NCI-H187 (cell line): ENCODE results near the gene TIMM44.
A peak's percentile ranks its signal among the peaks of the same experiment; 100 is the strongest.

ENCODE experiments used
- DNase-seq, 2 experiments: peaks; one replicate each; lab custom pipeline; 2025; lab: John Stamatoyannopoulos, UW

The TIMM44 gene, protein sequence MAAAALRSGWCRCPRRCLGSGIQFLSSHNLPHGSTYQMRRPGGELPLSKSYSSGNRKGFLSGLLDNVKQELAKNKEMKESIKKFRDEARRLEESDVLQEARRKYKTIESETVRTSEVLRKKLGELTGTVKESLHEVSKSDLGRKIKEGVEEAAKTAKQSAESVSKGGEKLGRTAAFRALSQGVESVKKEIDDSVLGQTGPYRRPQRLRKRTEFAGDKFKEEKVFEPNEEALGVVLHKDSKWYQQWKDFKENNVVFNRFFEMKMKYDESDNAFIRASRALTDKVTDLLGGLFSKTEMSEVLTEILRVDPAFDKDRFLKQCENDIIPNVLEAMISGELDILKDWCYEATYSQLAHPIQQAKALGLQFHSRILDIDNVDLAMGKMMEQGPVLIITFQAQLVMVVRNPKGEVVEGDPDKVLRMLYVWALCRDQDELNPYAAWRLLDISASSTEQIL

DNA sequence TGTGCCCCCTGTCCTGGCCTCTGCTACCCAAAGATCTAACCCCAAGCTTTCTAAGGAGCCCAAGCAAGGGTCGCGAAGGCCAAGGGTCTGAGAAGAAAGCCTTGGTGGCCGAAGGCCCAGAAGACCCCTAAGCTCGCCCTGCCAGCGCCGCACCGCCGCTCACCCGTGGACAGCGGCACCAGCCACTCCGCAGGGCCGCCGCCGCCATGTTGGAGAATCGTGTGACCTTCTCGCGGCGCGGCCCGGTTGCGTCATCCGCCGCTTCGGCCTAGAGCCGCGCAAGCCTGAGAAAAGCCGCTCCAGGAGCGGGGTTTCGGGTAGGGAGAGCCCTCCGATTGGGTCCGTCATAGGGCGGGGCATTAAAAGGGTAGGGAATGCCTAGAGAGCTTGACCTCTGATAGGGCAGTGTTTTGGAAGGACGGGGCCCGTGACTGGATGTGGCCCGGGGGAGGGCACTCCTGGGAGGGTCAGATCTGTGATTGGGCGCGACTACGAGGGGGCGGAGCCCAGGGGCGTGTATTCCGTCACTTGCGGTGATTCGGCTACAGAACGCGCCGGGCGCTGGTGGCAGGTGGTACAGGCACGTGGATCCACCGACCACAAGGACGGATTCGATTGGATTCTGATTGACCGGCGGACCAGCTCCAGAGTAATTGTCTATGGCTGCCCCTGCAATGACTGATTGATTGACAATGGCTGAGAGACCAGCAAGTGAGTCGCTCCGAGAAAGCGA is at the start of gene TIMM44:
TSS of gene TIMM44 (minus strand) at position 223 of the 733 bp plus-strand sequence. CDS start at position 208, 15 bp downstream.
- peak; percentile 76 to 95 for DNase-seq

DNA sequence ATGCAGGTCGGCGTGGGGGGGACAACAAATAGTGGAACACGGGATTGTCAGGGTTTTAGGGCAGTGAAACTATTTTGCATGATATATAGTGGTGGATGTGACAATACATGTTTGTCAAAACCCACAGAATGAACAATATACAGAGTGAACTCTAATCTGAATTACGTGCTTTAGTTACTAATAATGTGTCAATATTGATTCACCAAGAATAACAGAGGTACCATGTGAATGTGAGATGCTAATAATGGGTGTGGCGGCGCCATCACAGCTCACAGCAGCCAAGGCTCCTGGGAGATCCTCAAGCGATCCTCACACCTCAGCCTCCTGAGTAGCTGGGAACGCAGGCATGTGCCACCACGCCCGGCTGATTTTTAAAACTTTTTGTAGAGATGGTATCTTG is 49.1 kb upstream of the TIMM44 start:
- DNase-seq = no peak

DNA sequence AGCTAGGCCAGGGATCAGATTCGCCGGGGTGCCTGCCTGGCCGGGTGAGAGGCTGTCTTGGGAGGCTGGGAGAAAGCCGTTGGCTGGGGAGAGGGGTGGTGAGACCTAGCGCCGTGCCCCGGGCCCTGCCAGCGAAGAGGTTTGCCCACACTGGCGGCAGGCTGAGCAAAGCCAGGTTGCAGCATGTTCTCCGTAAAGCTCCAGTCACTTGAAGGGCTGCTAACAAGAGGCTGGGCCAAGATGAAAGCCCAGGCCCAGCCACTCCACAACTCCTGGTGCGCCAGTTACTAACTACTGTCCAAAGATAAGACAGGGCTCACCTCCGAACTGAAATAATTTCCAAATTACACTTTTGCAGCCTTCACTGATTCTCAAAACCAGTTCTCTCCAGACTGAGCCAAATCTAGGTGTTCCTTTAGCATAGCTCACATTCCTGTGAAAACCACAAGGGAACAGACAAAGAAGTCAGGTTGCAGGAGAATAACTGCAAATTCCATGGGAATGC is 45.7 kb upstream of the TIMM44 start:
- DNase-seq = no peak

DNA sequence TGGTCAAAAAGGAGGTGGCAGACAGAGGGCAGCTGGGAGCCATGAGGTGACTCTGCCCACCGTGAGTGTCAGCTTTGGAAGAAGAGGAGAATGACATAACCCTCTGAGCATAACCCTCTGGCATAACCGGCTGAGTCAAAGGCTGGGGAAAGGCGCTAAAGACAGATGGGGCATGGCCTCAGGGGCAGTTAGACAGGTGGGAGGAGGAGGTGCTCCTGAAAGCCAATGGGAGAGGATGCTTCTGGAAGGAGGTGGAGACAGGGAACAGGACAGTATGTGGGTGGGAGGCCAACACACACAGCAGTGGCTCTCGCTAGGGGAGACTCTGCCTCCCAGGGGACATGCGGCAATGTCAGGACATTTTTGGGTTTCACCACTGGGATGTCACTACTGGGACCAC is 44.8 kb upstream of the TIMM44 start:
- DNase-seq = no peak

DNA sequence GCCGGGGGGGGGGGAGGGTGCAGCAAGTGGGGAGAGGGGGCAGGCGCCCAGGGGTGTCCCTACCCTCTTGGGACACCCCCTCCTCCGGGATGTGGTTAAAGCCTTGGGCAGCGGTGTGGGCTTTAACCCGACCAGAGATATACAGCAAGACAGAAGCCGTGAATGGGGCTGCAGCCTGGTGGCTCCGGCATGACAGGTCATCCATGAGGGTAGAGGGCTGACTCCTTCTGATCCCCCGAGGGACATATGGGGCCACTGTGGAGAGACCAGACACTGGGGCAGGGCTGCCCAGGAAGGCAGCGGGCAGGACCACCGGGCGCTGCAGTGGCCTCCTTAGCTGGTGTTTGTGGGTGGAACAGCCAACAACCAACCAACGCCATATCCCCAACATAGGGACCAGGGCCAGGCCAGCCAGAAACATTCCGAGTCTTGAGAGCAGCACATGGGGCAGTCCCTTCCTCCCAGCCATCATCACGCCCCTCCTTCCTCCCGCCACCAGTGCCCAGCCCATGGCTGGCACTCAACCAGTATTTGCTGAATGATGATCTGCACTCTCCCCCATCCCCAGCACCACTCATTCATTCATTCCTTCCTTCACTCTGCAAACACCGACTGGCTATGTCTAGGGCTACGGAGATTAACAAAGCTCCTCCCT is 43.8 kb upstream of the TIMM44 start:
- DNase-seq = no peak

DNA sequence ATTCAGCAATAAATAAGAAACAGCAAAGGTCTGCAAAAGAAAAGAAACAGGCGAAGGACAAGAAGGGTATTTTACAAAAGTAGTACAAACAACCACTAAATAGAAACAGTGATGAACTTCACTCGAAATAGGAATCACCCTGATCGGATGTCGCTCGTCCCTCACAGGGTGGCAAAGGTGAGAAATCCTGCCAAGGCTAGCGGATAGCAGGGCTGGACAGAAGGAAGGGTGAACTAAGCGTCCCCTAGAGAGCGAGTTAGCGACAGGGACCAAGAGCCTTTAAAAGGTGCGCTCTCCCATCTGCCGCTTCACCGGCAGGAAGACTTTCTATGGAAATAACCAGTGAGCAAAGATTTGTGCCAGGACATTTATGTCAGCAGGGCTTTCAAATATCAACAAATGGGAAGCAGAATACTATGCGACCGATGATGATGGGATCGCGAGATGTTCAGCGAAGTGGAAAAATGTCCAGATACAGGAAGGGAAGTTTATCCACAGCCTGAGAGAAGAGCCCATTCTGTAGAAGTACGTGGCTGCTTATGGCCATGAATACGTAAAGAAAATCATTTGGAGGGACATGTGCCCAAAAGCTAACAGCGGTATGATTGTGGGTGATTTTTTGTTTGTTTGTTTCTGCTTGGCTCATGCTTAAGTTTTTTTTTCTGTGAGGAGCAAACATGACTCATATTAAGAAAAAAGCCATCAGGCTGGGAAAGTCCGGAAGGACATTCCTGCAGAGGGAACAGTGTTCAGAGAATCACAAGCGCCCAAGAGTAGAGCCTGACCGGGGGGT is 43.1 kb upstream of the TIMM44 start:
- DNase-seq = no peak

DNA sequence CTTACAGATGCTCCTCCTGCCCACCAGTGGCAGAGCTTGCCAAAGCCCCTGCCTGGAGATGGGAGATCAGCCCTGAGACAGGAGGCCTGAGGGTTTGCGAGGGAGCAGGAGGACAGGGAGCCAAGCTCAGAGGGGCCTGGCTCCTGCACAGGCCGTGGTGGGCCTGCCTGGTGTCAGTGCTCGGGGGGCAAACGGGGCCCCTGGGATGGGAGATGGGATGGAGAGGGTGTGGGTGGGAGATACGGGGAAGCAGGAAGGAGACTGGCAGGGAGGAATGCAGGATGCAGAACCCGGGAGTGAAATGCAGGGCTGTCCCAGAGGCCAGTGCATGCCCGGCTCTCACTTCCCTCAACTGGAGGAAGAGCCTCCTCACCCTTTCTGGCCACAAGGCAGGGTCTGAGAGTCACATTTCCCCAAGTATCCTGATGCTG is 42.0 kb upstream of the TIMM44 start:
- no peak for DNase-seq

DNA sequence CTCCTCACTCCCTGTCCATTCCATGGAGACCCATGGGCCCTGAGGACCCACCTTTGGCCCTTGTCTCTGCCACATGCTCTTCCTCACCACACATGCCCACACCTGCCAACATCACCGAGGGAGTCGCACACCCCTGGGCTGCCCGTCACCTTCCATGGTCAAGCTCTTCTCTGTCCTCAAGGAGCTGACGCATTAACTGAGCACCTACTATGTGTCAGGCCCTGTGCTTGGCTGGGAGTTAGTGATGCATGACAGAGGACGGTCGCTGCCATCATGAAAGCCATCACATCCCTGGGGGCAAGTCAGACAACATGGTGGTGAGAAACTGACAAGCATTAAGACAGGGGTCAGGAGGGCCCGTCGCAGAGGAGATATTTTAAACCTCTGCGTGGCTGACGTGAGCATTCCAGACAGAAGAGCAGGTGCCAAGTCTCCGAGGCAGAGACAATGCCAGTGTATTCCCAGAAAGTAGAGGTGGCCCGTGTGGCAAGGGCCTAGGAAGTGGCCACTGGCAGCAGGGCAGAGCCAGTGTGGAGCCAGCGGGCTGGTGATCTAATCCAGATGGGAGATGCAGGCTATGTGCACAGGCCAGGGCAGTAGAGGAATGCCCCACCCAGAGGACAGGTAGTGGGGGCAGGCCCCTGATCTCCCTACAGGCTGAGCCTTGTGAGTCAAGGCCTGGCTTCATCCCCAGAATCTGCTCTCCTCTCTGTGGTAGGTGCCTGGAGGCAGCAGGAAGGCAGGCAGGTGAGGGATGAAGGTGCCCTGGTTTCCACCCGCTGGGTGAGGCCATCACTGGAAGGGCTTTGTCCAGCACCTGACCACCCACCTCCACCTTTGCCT is 40.8 kb upstream of the TIMM44 start:
- DNase-seq = no peak

DNA sequence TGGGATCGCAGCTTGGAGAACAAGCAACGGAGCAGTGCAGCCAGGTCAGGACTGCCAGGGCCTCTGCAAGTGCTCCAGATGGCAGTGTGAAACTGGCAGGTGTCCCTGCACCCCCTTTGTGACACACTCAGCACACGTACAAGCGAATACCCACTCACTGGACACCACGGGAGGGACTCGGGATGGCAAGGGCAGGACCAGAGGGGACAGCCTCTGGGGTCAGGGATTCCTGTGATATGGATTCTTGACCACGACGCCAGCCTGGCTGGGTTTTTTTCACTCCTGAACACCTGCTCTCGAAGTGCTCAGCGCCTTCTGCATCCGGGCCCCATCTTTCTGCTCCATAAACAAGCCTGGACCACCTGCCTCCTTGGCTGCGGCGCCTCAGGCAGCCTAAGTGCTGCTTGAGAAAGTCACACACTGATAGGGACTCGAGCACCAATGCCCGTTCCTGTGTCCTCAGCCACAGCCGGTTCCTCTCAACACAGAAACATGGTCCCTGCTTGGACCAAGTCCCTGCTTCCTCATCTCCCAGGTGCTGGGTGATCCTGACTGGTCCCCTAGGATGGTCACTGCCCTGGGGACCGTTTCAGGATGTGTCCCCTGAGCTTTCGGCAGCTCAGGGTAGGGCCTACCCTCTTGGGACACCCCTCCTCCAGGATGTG is 40.0 kb upstream of the TIMM44 start:
- DNase-seq = peak in 1 of 2 experiments; percentile 2

DNA sequence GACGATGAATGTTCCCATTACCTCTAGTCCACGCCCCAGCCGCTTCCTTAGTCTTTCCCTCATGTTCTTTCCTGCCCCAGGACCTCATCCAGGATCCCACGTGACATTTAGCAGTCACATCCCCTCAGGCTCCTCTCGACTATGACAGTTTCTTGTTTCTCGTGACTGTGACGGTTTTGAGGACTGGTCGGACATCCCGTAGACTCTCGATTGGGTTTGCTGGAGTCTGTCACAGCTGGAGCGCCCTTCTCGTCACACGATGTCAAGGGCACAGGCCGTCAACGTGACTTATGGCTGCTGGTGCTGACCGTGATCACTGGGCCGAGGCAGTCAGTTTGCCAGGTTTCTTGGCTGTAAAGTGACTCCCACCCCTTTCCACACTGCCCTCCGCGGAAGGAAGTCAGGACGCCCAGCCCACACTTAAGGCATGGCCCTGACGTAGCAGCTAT is 39.2 kb upstream of the TIMM44 start:
- no peak for DNase-seq

DNA sequence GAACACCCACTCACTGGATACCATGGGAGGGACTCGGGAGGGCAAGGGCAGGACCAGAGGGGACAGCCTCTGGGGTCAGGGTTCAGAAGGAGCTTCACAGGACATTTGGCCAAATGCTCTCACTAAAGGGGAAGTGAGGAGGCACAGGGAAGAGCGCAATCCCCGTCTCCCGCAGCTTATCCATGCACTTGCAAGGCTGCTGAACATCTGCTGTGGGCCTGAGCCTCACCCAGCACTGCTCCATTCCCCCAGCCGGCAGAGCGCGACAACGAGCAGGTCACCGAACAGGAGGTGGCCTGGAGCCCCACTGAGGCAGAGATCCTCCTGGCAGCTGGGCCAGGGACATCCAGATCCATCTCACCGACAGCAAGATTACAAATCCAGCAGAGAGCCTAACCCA is 38.6 kb upstream of the TIMM44 start:
- no peak for DNase-seq

DNA sequence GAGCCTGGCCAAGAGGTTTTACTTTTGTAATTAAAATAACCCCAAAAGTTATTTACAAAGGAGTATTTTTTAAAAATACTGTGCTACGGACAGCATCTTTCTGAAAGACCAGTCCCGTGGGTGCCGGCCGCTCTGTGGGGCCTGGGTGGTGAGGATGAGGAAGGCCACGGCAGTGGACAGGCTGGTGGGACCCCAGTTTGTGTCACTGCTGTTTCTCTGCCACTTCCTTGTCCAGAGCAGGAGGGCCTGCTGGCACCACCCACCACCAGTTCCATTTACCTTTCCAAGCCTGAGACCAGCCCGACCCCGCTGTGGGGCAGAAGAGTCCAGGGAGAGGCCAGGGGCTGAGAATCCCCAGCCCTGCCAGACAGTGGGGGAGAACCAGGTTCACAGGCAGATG is 38.2 kb upstream of the TIMM44 start:
- DNase-seq = no peak

DNA sequence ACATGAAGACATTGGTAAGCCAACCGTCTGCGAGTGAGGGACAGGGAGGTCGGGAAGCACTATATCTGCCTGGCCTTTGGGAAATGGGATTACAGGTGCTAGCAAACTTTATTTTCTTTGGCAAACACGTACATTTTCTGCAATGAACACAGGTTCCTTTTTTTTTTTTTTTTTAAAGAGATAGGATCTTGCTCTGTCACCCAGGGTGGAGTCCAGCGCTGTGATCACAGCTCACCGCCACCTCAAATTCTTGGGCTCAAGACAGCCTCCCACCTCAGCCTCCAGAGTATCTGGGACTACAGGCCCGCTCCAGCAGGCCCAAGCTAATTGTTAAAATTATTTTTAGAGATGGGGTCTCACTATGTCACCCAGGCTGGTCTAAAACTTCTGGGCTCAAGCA is 37.7 kb upstream of the TIMM44 start:
- DNase-seq = no peak

DNA sequence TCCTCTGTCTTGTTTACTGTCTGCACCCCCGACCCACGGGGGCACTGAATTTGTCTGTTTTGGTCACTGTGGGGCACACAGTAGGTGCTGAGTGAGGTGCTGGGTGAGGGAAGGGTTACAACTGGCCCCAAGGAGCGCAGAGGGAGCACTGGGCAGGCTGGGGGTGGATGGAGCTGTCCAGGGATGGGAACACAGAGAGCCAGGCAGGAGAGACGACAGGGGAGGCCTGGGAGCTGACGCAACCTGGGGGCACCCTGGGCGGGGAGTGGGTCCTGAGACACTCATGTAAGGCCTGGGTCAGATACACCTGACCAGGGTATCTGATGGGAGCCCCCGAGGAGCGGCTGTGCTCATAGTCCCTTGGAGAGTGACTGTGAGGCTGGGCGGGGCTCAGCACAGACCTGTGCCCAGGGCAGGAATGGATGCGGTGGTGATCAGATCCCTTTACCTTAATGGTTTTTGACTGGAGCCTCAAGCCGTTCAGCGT is 37.2 kb upstream of the TIMM44 start:
- DNase-seq = no peak

DNA sequence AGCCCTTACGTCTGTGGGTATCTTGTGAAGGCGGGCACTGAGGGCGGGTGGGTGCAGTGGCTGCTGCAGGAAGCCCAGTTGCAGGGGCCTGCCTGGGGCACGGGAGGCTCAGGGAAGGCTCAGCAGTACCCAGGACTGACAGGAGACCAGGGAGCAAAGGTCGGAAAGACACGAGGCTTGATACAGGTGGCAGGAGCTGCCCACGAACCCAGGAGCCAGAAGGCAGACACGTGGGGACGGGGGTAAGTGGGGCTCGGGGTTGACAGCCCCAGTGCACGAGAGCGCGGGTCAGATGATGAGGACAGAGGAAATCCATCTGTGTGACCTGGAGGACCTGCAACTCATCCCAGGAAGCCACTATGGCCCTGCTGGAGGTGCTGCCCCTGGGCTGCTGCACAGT is 36.7 kb upstream of the TIMM44 start:
- no peak for DNase-seq

DNA sequence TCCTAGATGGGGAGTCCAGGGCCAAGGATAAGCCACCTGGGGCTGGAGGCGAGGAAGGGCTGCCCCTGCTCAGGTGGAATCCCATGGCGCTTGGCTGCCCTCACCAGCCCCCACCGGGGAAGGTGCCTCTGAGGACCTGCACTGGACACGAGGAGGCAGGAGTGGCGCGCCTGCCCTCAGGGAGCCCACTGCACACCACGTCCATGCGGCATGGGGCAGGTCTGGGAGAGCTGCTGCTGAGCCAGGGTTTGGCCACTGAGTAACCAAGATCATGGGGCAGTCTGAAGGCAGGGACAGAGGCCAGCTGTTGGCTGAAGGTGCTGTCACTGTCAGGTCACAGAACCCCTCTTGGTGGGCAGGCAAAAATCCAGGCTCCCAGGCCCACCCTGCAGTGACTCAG is 36.1 kb upstream of the TIMM44 start:
- DNase-seq = no peak

DNA sequence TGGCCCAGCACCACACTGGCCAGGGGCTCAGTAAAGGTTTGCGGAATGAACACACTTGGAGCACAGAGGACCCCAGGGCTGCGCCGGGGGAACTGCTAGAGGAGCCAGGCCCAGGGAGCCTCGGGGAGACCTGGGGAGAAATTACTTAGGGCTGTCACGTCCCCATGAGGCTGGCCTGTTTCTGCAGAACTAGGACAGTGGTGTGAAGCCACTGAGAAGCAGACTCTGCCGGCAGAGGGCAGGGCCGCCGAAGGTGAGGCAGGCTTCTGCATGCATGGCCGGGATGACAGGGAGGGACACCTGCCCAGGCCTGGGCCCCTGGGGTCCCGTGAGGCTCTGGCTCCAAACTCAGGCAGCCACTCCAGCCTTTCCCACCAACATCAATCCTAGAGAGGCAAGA is 35.5 kb upstream of the TIMM44 start:
- no peak for DNase-seq

DNA sequence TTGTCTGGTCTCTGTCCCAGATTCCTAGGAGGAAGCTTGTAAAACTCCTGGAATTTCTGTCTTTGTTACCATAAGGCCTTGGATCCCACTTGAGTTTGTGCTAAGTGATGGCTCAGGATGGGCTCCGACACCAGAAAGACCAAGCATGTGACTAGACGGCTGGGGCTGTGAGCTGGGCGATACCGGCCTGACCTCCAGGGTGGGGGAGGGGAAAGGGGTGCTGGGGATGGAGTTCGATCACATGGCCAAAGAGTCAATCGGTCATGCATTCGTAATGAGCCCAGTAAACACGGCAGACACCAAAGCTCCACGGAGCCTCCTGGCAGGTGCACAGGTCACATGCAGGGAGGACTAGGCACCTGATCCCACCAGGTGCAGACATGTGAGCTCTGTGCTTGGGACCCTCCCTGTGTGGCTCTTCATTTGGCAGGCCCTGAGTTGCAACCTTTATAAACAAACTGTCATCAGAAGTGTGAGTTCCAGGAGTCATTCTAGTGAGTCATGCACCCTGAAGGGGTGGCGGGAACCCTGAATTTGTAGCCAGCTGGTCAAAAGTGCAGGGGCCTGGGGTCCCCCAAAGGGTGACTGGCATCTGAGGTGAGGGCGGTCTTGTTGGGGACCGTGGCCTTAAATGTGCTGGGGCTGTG is 34.8 kb upstream of the TIMM44 start:
- no peak for DNase-seq

DNA sequence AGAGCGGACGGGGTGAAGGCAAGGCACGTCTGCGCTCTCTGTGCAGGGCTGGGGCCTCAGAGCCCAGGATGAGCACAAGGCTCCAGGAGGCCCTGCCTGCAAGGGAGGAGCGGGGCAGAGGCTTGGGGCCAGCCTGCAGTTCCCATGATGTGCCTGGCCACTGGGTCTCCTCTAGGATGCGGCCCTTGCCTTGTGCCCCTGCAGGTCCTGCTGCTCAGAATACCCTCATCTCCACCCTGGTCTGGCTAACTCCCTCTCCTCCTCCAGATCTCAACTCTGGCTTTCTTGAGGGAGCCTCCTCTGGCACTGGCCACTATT is 34.2 kb upstream of the TIMM44 start:
- no peak for DNase-seq
